Psoas muscle (tissue), 8 donors: ENCODE data around the gene GATA1. TPM values are rescaled to one million over a fixed set of nuclear protein-coding genes. Genes with fewer than 3 reads are reported as not detected.

Source experiments
- ATAC-seq, 4 donors: fragments of 200-7000 bp; cut with Tn5 transposase; one replicate each; pipeline ENCODE4 v1.9.1; 2020; ENCODE audit warnings: moderate library complexity in 3 of 4, mild to moderate bottlenecking in 2 of 4
- DNase-seq, 2 donors: peaks; one replicate each; pipeline ENCODE4 v3.0.0-alpha.2; 2020
- H3K27ac ChIP-seq: fragments of 200-600 bp; one replicate; pipeline ENCODE4 v1.8.0; 2022
- H3K27me3 ChIP-seq, 3 donors: fragments of 200-600 bp in 1 of 3; one replicate each; pipeline versions ENCODE4 v1.6.1 to v1.8.0; 2013 to 2022; ENCODE audit warnings: low read length in 2 of 3, mild to moderate bottlenecking in 2 of 3, moderate library complexity in 1 of 3; ENCODE audit not compliant: insufficient read depth in 3 of 3
- H3K36me3 ChIP-seq, 2 donors: fragments of 200-600 bp in 1 of 2; one replicate each; pipeline versions ENCODE4 v1.6.1 to v1.8.0; 2013 to 2022; ENCODE audit warnings: low read depth in 1 of 2, mild to moderate bottlenecking in 1 of 2, moderate library complexity in 1 of 2; ENCODE audit not compliant: insufficient read depth in 1 of 2
- H3K4me1 ChIP-seq: fragments of 200-600 bp; one replicate; pipeline ENCODE4 v1.8.0; 2022
- H3K4me3 ChIP-seq: fragments of 200-600 bp; one replicate; pipeline ENCODE4 v1.8.0; 2022; ENCODE audit warnings: mild to moderate bottlenecking
- H3K9me3 ChIP-seq: fragments of 200-600 bp; one replicate; pipeline ENCODE4 v1.8.0; 2022
- WGBS, 3 donors: extraction: QIAGEN DNeasy Blood & Tissue Kit; methylation state at CpG; one replicate each; pipeline versions ENCODE4 v1.1.6 to v1.1.7; 2013; 5-methylcytosine and 5-hydroxymethylcytosine counted together
- intact Hi-C, 2 donors: fragments of 100-400 bp; cut with DNase I; formaldehyde crosslinking; loops; one replicate each; pipeline versions ENCODE4 v1.11.0 to v1.14.2; 2022
- polyA plus RNA-seq, 3 donors: library from polyadenylated mRNA; stranded (reverse); fragments of 200-250 nt; gene quantifications; one replicate each; pipeline ENCODE4 v1.2.3, GENCODE V29; 2013
- total RNA-seq, 4 donors: library from RNA; stranded (reverse); fragmentation: NEBNext Ultra II Directional in 2 of 4; extraction: Animal tissue kit (Norgen Biotek cat#: 25700) in 2 of 4; gene quantifications; one replicate each; pipeline versions ENCODE4 v1.2.1 to v1.2.4, GENCODE V29; 2021 to 2023
- TF ChIP-seq, protein P1 (sequence below): fragments of 200-600 bp; IDR thresholded peaks from one replicate; pipeline ENCODE4 v1.8.0; 2022; ENCODE audit warnings: antibody characterized with exemption
- donor health status: healthy with polysubstance abuse.
- donor health status: DM: no; HTN: no; CAD: no; lungs with moderate emphysema.
- donor health status: Bipolar disorder and iron deficiency.
- donor health status: healthy.
- donor health status: DM: yes; HTN: yes; CAD: no.
- donor health status: DM: no; HTN: no; CAD: no.
- donor health status: DM: no; HTN: no; CAD: no.
- donor health status: DM: yes; HTN: yes; CAD: no.

Gene GATA1
- total and polyA plus RNA-seq, 7 donors = 0.03 to 0.17 (median 0.04) TPM; not detected in 4

GRCh38 chrX:48769230-48769629 lies 17.2 kb upstream of the GATA1 start:
- WGBS, 3 donors = 81 to 88% (median 83%) methylated on average over 6 of the region's 6 CpGs
- intact Hi-C loops = no loop called here

GRCh38 chrX:48770296-48770695 lies 16.1 kb upstream of the GATA1 start:
- WGBS, 3 donors = 66 to 86% (median 73%) methylated on average over 5 to 6 of the region's 6 CpGs
- intact Hi-C loops = no loop called here
- ATAC-seq = no peak

More at GRCh38 chrX:48769230-48769629, 17.2 kb upstream of the GATA1 start:
- no peaks in the 10 kb centered on the region for H3K36me3 ChIP-seq
- H3K4me3 ChIP-seq = no peak overlapping the region
- TF ChIP-seq, protein P1, sequence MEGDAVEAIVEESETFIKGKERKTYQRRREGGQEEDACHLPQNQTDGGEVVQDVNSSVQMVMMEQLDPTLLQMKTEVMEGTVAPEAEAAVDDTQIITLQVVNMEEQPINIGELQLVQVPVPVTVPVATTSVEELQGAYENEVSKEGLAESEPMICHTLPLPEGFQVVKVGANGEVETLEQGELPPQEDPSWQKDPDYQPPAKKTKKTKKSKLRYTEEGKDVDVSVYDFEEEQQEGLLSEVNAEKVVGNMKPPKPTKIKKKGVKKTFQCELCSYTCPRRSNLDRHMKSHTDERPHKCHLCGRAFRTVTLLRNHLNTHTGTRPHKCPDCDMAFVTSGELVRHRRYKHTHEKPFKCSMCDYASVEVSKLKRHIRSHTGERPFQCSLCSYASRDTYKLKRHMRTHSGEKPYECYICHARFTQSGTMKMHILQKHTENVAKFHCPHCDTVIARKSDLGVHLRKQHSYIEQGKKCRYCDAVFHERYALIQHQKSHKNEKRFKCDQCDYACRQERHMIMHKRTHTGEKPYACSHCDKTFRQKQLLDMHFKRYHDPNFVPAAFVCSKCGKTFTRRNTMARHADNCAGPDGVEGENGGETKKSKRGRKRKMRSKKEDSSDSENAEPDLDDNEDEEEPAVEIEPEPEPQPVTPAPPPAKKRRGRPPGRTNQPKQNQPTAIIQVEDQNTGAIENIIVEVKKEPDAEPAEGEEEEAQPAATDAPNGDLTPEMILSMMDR = no peak
- H3K27ac ChIP-seq = no peak overlapping the region
- no peaks in the 10 kb centered on the region for H3K9me3 ChIP-seq
- DNase-seq = no peak
- H3K4me1 ChIP-seq = no peaks in the 10 kb centered on the region
- H3K27me3 ChIP-seq = peaks cover 0 to 15% (median 0%) of the 10 kb centered on the region in 3 donors
- ATAC-seq = no peak

GRCh38 chrX:48772602-48773001 lies 13.8 kb upstream of the GATA1 start:
- ATAC-seq (no peak), DNase-seq (no peak)
- intact Hi-C loops = no loop called here

More at GRCh38 chrX:48770296-48770695, 16.1 kb upstream of the GATA1 start:
- H3K9me3 ChIP-seq = no peaks in the 10 kb centered on the region
- peaks cover 0 to 5% (median 0%) of the 10 kb centered on the region in 3 donors for H3K27me3 ChIP-seq
- no peak overlapping the region for H3K27ac ChIP-seq
- no peaks in the 10 kb centered on the region for H3K36me3 ChIP-seq
- TF ChIP-seq, protein P1 = no peak
- H3K4me3 ChIP-seq = no peak overlapping the region
- no peak for DNase-seq
- H3K4me1 ChIP-seq = no peaks in the 10 kb centered on the region

DNA sequence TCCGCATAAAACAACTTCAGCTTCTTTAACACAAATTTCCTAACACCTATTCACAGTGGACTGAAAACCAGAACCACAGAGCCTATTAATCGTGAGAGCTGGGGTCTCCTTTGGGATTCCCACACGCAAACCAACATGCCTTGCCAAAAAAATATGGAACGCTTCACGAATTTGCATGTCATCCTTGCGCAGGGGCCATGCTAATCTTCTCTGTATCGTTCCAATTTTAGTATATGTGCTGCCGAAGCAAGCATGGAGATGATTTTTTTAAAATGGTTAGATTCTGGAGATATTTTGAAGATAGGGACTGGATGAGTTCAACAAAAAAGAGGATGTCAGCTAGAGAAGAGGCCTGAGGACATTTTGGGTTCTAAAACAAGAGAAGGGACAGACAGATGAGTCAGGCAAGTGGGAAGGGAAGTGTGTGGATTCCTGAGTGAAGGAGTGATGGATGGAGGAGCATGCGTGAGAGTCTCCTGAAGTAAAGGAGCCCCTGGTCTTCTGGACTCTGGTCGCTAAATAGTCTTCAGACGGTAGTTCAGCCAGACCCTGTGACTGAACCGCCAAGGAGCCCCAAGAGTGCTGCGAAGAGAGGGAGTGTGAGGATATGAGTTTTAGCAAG lies 9.5 kb upstream of the GATA1 start:
- H3K9me3 ChIP-seq = no peaks in the 10 kb centered on the region
- intact Hi-C loops = no loop called here

More at GRCh38 chrX:48772602-48773001, 13.8 kb upstream of the GATA1 start:
- Histone ChIP-seq H3K4me1 (no peaks in the 10 kb centered on the region), H3K9me3 (no peaks in the 10 kb centered on the region), H3K4me3 (no peak overlapping the region), H3K27me3 (peaks cover 0 to 5% (median 0%) of the 10 kb centered on the region in 3 donors), H3K36me3 (no peaks in the 10 kb centered on the region), H3K27ac (no peak overlapping the region)
- 72 to 90% (median 90%) methylated on average over 6 of the region's 6 CpGs for WGBS, 3 donors
- TF ChIP-seq, protein P1 = no peak

More for the DNA sequence above, 9.5 kb upstream of the GATA1 start:
- Histone ChIP-seq H3K27ac (no peak overlapping the region), H3K4me3 (no peak overlapping the region), H3K36me3 (no peaks in the 10 kb centered on the region), H3K27me3 (peaks cover 0 to 4% (median 0%) of the 10 kb centered on the region in 3 donors), H3K4me1 (no peaks in the 10 kb centered on the region)
- DNase-seq (no peak), ATAC-seq (no peak)
- WGBS, 3 donors = 57 to 63% (median 62%) methylated on average over 13 of the region's 13 CpGs
- TF ChIP-seq, protein P1 = no peak
